22Rv1 (cell line): ENCODE data around the gene PRPSAP2.
"Not testable (repeated sequence)": the region's sequence is repeated elsewhere in the genome, so short reads cannot be mapped to it uniquely, and the experiment has no call there.

Source experiments
- H3K27ac ChIP-seq: fragments of 450-650 bp; 2 replicates; pipeline ENCODE4 v1.5.1; 2017
- ZFX ChIP-seq: fragments of 450-650 bp; IDR thresholded peaks from 2 replicates; pipeline ENCODE4 v1.6.1; 2017; ENCODE audit warnings: antibody characterized with exemption, borderline replicate concordance
- TF ChIP-seq, protein P1 (sequence below): fragments of 450-650 bp; IDR thresholded peaks from 2 replicates; pipeline ENCODE4 v1.5.1; 2017; ENCODE audit warnings: mild to moderate bottlenecking

PRPSAP2 gene

DNA sequence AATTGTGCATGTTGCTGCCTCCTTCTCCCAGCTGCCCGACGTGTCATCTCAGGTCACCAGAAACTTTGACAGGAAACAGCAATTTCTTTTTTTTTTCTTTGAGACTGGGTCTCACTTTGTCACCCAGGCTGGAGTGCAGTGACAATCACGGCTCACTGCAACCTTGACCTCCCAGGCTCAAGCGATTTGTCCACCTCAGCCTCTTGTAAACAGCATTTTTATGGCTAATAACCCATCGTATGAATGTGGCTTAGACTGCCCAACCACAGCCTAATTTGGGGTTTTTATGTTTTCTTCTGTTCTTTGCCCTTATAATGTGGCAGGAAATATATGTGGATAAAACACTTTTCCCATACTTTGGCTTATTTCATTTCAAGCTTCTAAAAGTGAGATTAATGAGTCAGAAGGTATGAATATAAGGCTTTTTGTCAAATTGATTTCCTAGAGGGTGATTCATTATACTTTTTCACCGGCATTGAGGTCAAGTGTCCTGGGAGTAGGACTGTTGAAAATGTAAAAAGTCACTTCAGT is 63.0 kb downstream of the PRPSAP2 start:
- no peak overlapping the region for H3K27ac ChIP-seq
- TF ChIP-seq, protein P1, sequence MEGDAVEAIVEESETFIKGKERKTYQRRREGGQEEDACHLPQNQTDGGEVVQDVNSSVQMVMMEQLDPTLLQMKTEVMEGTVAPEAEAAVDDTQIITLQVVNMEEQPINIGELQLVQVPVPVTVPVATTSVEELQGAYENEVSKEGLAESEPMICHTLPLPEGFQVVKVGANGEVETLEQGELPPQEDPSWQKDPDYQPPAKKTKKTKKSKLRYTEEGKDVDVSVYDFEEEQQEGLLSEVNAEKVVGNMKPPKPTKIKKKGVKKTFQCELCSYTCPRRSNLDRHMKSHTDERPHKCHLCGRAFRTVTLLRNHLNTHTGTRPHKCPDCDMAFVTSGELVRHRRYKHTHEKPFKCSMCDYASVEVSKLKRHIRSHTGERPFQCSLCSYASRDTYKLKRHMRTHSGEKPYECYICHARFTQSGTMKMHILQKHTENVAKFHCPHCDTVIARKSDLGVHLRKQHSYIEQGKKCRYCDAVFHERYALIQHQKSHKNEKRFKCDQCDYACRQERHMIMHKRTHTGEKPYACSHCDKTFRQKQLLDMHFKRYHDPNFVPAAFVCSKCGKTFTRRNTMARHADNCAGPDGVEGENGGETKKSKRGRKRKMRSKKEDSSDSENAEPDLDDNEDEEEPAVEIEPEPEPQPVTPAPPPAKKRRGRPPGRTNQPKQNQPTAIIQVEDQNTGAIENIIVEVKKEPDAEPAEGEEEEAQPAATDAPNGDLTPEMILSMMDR = no peak
- no peak for TF ChIP-seq ZFX

DNA sequence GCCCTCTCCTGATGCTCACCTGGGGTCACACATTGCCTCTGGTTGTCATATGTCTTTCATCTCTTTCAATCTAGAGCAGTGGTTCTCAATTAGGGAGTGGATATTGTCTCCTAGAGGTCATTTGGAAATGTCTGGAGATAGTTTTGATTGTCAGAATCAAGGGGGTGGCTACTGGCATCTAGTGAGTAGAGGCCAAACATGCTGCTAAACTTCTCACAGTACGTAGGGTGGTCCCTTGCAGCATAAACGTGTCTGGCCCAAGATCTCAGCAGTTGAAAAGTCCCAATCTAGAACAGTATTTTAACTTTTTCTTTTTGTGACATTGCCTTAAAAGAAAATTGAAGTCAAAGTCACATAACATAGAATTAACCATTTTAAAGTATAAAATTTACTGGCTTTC is 63.6 kb downstream of the PRPSAP2 start:
- no peak for TF ChIP-seq ZFX
- TF ChIP-seq, protein P1 = no peak
- no peak overlapping the region for H3K27ac ChIP-seq

DNA sequence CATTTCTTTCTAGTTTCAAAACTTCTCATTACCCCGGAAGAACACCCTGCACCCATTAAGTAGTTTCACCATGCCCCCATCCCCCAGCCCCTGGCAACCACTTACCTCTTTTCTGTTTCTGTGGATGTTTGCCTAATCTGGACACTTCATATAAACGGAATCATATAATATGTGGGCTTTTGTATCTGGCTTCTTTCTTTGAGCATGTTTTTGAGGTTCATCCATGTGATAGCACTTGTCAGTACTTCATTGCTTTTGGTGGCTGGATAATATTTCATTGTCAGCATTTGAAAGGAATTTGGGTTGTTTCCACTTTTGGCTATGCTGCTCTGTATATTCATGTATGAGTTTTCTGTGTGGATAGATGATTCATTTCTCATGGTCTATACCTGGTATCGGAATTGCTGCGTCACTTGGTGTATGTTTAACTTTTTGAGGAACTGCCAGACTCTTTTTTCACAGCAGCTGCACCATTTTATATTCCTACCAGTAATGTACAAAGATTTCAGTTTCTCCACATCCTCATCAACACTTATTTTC is 64.1 kb downstream of the PRPSAP2 start:
- TF ChIP-seq, protein P1 = no peak
- no peak for TF ChIP-seq ZFX
- H3K27ac ChIP-seq = no peak overlapping the region

DNA sequence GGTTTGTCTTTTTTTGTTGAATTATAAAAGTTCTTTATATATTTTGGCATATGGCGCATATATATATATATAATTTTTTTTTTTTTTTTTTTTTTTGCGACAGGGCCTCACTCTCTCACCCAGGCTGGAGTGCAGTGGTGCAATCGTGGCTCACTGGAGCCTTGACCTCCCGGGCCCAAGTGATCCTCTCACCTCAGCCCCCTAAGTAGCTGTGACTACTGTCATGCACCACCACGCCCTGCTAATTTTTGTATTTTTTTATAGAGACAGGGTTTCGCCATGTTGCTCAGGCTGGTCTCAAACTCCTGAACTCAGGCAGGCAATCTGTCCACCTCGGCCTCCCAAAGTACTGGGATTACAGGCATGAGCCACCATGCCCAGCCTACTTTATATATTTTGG is 64.7 kb downstream of the PRPSAP2 start:
- not testable (repeated sequence) for H3K27ac ChIP-seq

DNA sequence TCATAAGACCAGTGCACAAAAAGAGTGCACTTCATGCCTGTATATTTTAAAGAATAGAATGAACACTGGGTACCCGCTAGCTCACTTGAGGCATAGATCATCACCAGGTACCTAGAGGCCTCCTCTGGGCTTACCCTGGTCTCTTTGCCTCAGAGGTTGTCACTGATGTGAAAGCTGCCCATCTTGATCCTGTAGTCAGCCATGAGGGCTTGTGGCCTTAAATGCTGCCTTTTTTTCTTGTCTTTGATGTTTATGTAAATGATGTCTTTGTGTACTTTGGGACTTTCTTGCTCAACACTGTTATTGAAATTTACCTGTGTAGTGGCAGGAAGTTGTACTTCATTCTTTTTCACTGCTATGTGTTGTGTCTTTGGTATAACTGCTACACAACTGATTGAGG is 67.3 kb downstream of the PRPSAP2 start:
- no peak overlapping the region for H3K27ac ChIP-seq
- no peak for TF ChIP-seq ZFX
- TF ChIP-seq, protein P1 = no peak

DNA sequence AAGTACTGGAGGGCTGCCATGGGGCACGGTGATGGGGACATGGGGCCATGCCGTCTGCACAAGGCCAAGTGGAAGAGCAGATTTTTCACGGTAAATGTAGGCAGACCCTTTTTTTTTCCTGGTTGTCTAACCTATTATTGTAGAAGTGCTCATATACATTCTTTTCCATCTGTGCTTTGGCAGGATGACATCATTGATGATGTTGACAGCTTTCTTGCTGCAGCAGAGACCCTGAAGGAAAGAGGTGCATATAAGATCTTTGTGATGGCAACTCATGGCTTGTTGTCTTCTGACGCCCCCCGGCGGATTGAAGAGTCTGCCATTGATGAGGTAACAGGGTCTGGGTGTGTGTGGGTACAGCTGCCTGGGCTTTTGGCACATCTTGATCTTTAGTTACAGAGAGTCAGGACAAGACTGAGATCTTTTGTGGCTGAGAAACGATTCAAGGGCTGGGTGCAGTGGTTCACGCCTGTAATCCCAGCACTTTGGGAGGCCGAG is 70.7 kb downstream of the PRPSAP2 start:
- TF ChIP-seq ZFX = no peak
- TF ChIP-seq, protein P1 = no peak

DNA sequence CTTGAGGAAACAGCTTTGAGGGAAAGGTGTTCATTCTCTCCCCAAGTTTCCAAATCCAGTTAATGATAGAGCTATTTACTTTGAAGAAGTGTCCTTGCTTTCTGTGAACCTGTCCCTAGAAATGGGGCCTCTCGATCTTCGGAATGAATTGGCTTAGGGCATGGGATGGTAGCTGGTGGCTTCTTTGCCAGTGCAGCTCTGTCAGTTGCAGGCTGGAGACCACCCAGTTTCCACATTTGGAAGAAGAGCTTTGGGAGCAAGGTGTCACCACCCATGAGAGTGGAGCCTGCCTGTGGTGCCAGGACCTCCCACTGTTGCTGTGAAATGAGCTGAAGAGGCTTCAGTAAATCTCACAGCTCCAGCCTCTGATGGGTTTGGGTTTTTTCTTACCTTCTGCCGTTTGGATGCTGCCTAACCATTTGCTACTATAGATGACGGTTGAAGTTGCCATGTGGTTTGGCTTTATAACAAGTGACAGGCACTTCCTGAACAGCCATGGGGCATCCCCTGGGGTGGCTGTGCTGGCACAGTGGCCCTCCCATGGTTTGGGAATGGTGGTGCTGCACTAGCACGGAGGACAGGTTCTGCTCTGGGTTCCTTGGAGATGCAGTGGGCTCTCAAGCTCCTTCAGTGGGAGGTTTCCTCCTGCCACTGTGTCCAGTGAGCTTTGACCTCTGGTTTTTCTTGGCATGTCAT is 74.6 kb downstream of the PRPSAP2 start:
- TF ChIP-seq, protein P1 = no peak
- TF ChIP-seq ZFX = no peak
- no peak overlapping the region for H3K27ac ChIP-seq

More for the DNA sequence above, 70.7 kb downstream of the PRPSAP2 start:
- H3K27ac ChIP-seq = no peak overlapping the region
